ENCODE measurements around the gene RHNO1. TPM values are rescaled to one million over a fixed set of nuclear protein-coding genes. Genes with fewer than 3 reads are reported as not detected.
A peak's percentile ranks its signal among the peaks of the same experiment; 100 is the strongest.

The RHNO1 gene
- polyA plus RNA-seq, 1 donor from 2014 or later: 85.8 TPM

DNA sequence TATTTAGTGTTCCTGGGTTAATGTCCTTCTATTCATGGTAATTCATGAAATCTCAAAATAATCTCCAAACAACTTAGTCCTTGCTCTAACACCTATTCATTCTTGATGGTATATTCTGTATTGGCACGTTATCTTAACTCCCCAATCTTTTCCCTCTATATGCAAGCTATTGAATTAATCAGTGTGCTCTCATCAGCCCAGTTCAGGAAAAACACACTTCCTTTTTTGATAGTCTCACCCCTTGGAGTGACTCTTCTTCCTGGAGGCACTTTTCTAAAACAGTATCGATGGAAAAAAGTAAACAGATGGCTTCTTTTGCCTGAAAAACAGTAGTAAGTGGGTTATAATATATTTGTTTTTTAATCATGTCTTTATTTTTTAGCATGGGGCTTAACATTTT, 42.2 kb downstream of the RHNO1 start:
- Histone ChIP-seq H3K4me2 (ENCODE audit: low read length) (no peak overlapping the region), H3K9me2 (ENCODE audit: insufficient read depth, low read length) (no peaks in the 10 kb centered on the region), H3K9ac (ENCODE audit: low read length) (no peak overlapping the region), H3K27me3 (ENCODE audit: insufficient read depth, low read depth, low read length) (no peaks in the 10 kb centered on the region), H3K27ac (ENCODE audit: low read length) (no peak overlapping the region), H3F3A (ENCODE audit: insufficient read depth, low read length, poor library complexity, severe bottlenecking) (no peaks in the 10 kb centered on the region), H2AFZ (ENCODE audit: low read depth, low read length) (no peak overlapping the region), H3K4me3 (ENCODE audit: low read length) (no peak overlapping the region), H3K9me3 (ENCODE audit: low read length) (no peaks in the 10 kb centered on the region), H3K79me2 (replicated peaks; ENCODE audit: insufficient read depth, low read length) (no peaks in the 10 kb centered on the region), H3K36me3 (ENCODE audit: insufficient read depth, low read length) (peaks cover 5% of the 10 kb centered on the region), H4K20me1 (ENCODE audit: insufficient read depth) (no peaks in the 10 kb centered on the region)
- TF ChIP-seq POLR2AphosphoS5 (IDR thresholded peaks at IDR 0.05) (no peak), MXI1 (conservative IDR thresholded peaks at IDR 0.05; ENCODE audit: poor library complexity, severe bottlenecking) (no peak), RAD21 (conservative IDR thresholded peaks at IDR 0.05) (no peak), EP300 (conservative IDR thresholded peaks at IDR 0.05; ENCODE audit: poor library complexity, severe bottlenecking) (no peak)

DNA sequence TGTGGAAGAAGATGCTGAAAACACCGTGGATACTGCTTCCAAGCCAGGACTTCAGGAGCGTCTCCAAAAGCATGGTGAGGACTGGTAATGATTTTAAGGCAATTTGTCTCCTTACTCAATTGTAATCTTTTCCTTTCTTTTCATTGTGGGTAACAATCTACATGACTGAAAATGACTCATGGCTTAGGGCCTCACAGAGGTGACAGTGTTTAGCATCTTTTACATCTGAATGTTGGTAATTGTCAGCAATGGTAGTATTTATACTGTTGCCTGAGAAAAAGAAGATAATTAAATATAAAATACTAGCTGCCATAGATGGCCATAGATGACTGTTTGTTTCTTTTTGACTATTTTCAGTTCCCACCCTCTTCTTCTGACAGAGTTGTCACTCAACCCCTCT, 45.3 kb downstream of the RHNO1 start:
- no peaks in the 10 kb centered on the region for H3K9me3 ChIP-seq (ENCODE audit: low read length)
- H3K9ac ChIP-seq (ENCODE audit: low read length): no peak overlapping the region
- H3K9me2 ChIP-seq (ENCODE audit: insufficient read depth, low read length): no peaks in the 10 kb centered on the region
- H3F3A ChIP-seq (ENCODE audit: insufficient read depth, low read length, poor library complexity, severe bottlenecking): no peaks in the 10 kb centered on the region
- no peaks in the 10 kb centered on the region for H3K27me3 ChIP-seq (ENCODE audit: insufficient read depth, low read depth, low read length)
- no peaks in the 10 kb centered on the region for H3K79me2 ChIP-seq (replicated peaks; ENCODE audit: insufficient read depth, low read length)
- H4K20me1 ChIP-seq (ENCODE audit: insufficient read depth): no peaks in the 10 kb centered on the region
- H3K36me3 ChIP-seq (ENCODE audit: insufficient read depth, low read length): peaks cover 6% of the 10 kb centered on the region
- no peak overlapping the region for H3K4me2 ChIP-seq (ENCODE audit: low read length)
- H3K27ac ChIP-seq (ENCODE audit: low read length): peak overlapping the region; percentile 31
- peak overlapping the region; percentile 8 for H2AFZ ChIP-seq (ENCODE audit: low read depth, low read length)
- TF ChIP-seq POLR2AphosphoS5 (IDR thresholded peaks at IDR 0.05) (no peak), MXI1 (conservative IDR thresholded peaks at IDR 0.05; ENCODE audit: poor library complexity, severe bottlenecking) (no peak), EZH2 (IDR thresholded peaks at IDR 0.05; ENCODE audit: borderline replicate concordance, insufficient read depth, low read length, poor library complexity, severe bottlenecking) (no peak), SMC3 (conservative IDR thresholded peaks at IDR 0.05; ENCODE audit: poor library complexity) (no peak), EP300 (conservative IDR thresholded peaks at IDR 0.05; ENCODE audit: poor library complexity, severe bottlenecking) (no peak), TAF1 (IDR thresholded peaks at IDR 0.05; ENCODE audit: low read depth) (no peak), RAD21 (conservative IDR thresholded peaks at IDR 0.05) (no peak)
- TF ChIP-seq, protein P1, sequence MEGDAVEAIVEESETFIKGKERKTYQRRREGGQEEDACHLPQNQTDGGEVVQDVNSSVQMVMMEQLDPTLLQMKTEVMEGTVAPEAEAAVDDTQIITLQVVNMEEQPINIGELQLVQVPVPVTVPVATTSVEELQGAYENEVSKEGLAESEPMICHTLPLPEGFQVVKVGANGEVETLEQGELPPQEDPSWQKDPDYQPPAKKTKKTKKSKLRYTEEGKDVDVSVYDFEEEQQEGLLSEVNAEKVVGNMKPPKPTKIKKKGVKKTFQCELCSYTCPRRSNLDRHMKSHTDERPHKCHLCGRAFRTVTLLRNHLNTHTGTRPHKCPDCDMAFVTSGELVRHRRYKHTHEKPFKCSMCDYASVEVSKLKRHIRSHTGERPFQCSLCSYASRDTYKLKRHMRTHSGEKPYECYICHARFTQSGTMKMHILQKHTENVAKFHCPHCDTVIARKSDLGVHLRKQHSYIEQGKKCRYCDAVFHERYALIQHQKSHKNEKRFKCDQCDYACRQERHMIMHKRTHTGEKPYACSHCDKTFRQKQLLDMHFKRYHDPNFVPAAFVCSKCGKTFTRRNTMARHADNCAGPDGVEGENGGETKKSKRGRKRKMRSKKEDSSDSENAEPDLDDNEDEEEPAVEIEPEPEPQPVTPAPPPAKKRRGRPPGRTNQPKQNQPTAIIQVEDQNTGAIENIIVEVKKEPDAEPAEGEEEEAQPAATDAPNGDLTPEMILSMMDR (IDR thresholded peaks at IDR 0.05; ENCODE audit: poor library complexity, severe bottlenecking): no peak
- TF ChIP-seq, protein P2, sequence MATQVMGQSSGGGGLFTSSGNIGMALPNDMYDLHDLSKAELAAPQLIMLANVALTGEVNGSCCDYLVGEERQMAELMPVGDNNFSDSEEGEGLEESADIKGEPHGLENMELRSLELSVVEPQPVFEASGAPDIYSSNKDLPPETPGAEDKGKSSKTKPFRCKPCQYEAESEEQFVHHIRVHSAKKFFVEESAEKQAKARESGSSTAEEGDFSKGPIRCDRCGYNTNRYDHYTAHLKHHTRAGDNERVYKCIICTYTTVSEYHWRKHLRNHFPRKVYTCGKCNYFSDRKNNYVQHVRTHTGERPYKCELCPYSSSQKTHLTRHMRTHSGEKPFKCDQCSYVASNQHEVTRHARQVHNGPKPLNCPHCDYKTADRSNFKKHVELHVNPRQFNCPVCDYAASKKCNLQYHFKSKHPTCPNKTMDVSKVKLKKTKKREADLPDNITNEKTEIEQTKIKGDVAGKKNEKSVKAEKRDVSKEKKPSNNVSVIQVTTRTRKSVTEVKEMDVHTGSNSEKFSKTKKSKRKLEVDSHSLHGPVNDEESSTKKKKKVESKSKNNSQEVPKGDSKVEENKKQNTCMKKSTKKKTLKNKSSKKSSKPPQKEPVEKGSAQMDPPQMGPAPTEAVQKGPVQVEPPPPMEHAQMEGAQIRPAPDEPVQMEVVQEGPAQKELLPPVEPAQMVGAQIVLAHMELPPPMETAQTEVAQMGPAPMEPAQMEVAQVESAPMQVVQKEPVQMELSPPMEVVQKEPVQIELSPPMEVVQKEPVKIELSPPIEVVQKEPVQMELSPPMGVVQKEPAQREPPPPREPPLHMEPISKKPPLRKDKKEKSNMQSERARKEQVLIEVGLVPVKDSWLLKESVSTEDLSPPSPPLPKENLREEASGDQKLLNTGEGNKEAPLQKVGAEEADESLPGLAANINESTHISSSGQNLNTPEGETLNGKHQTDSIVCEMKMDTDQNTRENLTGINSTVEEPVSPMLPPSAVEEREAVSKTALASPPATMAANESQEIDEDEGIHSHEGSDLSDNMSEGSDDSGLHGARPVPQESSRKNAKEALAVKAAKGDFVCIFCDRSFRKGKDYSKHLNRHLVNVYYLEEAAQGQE (IDR thresholded peaks at IDR 0.05; ENCODE audit: borderline replicate concordance): no peak
- H3K4me3 ChIP-seq (ENCODE audit: low read length): no peak overlapping the region
